ENCODE data around the gene RNF168.

GRCh38 chr3:196463804-196464203 is 39.8 kb downstream of the RNF168 start:
- no peak for TF ChIP-seq CTCF (IDR thresholded peaks at IDR 0.05)
- no peak for TF ChIP-seq POLR2A (IDR thresholded peaks at IDR 0.05)
- no peak for TF ChIP-seq EP300 (IDR thresholded peaks at IDR 0.05)
